Measurements from ENCODE around the gene SLC25A43.

SLC25A43 gene

DNA sequence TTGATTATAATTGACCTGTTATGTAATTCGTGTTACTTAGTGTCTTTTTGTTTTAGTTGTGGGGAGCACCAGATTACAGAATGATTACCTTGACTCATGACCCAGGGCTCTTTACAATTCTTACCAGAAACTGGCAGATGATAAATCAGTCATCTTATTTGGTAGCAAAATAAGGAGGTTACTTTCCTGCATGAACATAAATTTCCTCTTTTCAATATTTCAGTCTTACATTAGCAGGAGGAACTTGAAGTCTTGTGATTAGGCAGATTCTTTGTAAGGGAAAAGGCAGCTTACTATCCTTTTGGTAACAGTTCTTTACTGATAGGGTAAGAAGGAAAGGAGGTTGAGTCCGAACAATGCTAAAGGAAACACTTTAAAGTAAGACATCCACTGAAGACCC lies 43.1 kb downstream of the SLC25A43 start:
- H3K4me3 ChIP-seq (ENCODE audit: low read depth, low read length), result no peak overlapping the region
- TF ChIP-seq, protein P1, sequence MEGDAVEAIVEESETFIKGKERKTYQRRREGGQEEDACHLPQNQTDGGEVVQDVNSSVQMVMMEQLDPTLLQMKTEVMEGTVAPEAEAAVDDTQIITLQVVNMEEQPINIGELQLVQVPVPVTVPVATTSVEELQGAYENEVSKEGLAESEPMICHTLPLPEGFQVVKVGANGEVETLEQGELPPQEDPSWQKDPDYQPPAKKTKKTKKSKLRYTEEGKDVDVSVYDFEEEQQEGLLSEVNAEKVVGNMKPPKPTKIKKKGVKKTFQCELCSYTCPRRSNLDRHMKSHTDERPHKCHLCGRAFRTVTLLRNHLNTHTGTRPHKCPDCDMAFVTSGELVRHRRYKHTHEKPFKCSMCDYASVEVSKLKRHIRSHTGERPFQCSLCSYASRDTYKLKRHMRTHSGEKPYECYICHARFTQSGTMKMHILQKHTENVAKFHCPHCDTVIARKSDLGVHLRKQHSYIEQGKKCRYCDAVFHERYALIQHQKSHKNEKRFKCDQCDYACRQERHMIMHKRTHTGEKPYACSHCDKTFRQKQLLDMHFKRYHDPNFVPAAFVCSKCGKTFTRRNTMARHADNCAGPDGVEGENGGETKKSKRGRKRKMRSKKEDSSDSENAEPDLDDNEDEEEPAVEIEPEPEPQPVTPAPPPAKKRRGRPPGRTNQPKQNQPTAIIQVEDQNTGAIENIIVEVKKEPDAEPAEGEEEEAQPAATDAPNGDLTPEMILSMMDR (conservative IDR thresholded peaks at IDR 0.05; ENCODE audit: low read depth, low read length), result no peak
- DNase-seq (ENCODE audit: low read depth), result no peak

DNA sequence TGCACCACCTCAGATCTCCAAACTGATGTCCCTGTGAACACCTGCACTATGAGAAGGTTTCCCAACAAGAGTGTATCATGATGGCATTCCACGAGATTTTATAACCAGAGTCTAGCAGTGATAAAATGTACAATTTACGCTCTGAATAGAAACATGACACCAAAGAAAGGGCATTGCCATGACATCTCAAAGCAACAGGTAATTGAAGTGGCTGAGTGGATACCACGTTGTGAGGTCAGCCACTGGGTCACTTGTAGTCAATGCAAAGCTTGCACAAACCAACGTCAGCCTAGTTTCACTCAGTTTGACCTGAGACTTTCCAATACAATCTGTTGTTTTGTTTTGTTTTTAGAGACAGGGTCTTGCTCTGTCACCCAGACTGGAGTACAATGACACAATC lies 54.1 kb downstream of the SLC25A43 start:
- no peak overlapping the region for H3K4me3 ChIP-seq (ENCODE audit: low read depth, low read length)
- TF ChIP-seq, protein P1 (conservative IDR thresholded peaks at IDR 0.05; ENCODE audit: low read depth, low read length), result no peak
- no peak for DNase-seq (ENCODE audit: low read depth)

DNA sequence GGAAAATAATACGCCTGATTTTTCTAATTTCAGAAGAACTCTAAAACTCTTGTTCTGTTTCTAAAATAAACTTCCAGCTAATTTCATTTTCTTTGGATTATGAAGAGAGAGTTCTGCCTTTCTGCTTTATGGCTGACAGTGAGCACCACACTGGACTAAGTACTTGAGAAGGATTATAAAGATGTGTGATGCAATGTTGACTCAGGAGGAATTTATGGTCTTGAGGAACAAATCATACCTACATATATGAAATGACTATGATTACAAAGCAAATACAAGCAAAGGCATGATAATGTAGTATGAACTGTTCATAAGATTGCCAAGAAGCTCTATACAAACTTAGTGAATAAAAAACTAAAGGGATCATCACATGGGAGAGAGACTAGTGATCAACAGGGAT lies 56.1 kb downstream of the SLC25A43 start:
- peak; percentile 27 for DNase-seq (ENCODE audit: low read depth)
- H3K4me3 ChIP-seq (ENCODE audit: low read depth, low read length), result no peak overlapping the region
- TF ChIP-seq, protein P1 (conservative IDR thresholded peaks at IDR 0.05; ENCODE audit: low read depth, low read length), result no peak

DNA sequence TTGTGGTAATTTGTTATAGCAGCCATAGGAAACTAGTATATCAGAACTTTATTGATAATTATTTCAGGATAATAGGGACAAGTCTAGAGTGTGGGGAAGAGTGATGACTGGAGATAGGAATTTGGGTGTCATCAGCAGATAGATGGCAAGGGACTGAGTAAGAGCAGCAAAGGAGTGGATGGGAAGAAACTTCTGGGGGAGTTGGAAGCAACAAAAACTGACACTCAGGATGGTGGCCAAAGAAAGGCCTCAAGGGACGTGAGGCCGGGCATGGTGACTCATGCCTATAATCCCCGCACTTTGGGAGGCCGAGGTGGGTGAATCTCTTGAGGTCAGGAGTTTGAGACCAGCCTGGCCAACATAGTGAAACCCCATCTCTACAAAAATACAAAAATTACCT lies 60.0 kb downstream of the SLC25A43 start:
- DNase-seq (ENCODE audit: low read depth), result no peak
- TF ChIP-seq, protein P1 (conservative IDR thresholded peaks at IDR 0.05; ENCODE audit: low read depth, low read length), result no peak
- no peak overlapping the region for H3K4me3 ChIP-seq (ENCODE audit: low read depth, low read length)

DNA sequence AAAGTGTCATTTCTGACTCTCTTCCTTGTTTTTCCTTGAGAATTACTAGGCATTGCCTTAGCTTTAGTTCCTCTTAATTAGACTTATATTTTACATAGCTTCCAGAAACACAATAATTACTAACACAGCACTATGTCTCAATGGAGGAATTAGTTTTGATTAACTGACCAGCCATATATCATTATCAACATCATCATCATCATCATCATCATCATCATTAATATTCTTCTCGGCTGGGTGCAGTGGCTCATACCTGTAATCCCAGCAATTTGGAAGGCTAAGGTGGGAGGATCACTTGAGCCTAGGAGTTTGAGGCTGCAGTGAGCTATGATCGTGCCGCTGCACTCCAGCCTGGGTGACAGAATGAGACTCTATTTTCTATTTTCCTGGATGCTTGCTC lies 66.4 kb downstream of the SLC25A43 start:
- no peak overlapping the region for H3K4me3 ChIP-seq (ENCODE audit: low read depth, low read length)
- TF ChIP-seq, protein P1 (conservative IDR thresholded peaks at IDR 0.05; ENCODE audit: low read depth, low read length), result no peak
- DNase-seq (ENCODE audit: low read depth), result no peak

DNA sequence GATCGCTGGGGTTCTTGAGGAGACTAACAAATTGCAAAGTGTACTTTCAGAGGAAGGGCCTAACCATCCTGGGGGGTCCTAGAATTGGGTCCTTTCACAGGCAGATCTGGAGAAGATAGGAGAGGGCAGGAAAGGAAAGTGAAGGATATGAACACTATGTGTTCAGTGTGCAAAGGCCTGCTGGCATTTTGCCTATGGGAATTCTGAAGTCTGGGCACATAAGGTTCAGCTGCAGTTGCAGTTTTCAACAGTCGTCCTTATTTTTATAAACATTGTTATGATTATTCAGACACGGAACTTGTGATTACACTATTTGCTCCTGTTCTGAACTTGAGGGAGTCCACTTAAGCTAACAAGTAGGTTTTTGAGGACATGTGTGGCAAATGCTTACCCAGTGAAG lies 67.8 kb downstream of the SLC25A43 start:
- TF ChIP-seq, protein P1 (conservative IDR thresholded peaks at IDR 0.05; ENCODE audit: low read depth, low read length), result no peak
- H3K4me3 ChIP-seq (ENCODE audit: low read depth, low read length), result no peak overlapping the region
- no peak for DNase-seq (ENCODE audit: low read depth)

DNA sequence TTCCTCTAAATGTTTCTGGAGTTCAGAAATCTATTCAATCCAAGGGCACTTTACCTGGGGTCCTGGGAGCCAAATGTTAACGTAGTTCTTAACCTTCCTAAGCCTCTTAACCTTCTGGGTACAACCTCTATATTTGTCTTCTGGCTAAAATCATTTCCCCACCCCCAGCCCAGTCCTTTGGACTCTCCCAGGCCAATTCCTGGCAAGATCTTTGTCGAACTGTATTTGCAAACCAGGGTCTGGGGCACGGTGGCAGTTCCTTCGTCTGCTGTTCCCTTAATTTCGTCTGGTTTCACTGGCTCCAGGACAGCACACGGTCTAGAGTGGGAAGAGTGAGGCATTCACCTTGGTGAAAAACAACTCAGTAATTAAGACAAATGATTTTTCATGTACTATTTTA lies 68.3 kb downstream of the SLC25A43 start:
- no peak for DNase-seq (ENCODE audit: low read depth)
- TF ChIP-seq, protein P1 (conservative IDR thresholded peaks at IDR 0.05; ENCODE audit: low read depth, low read length), result no peak
- H3K4me3 ChIP-seq (ENCODE audit: low read depth, low read length), result no peak overlapping the region
